ENCODE measurements around the gene BCL2L15. TPM values are rescaled to one million over a fixed set of nuclear protein-coding genes. Genes with fewer than 3 reads are reported as not detected.

Gene BCL2L15
- total RNA-seq, 1 donor from 2014 or later, result 0.14 TPM

GRCh38 chr1:113928187-113928930, 41.0 kb upstream of the BCL2L15 start:
- H3K9ac ChIP-seq (ENCODE audit: low read length), result peak overlapping the region; percentile 99
- peak overlapping the region; percentile 90 for H3K27ac ChIP-seq (ENCODE audit: low read depth, low read length)
- H3K4me1 ChIP-seq (ENCODE audit: insufficient read depth, low read length), result peaks cover 30% of the 10 kb centered on the region
- Mint-ChIP-seq H3K4me1 (ENCODE audit: low read depth, unreplicated experiment) (peaks cover 25% of the 10 kb centered on the region), H3K27me3 (ENCODE audit: low read depth, unreplicated experiment) (peaks cover 10% of the 10 kb centered on the region), H3K36me3 (ENCODE audit: low read depth, unreplicated experiment) (no peaks in the 10 kb centered on the region), H3K27ac (ENCODE audit: unreplicated experiment) (peak overlapping the region; percentile 97), H3K9me3 (ENCODE audit: unreplicated experiment) (no peaks in the 10 kb centered on the region), H3K4me3 (ENCODE audit: unreplicated experiment) (peak overlapping the region; percentile 93)
- TF ChIP-seq EZH2 (IDR thresholded peaks at IDR 0.05; ENCODE audit: insufficient read depth, low read length) (no peak), CTCF (IDR thresholded peaks at IDR 0.05; ENCODE audit: insufficient read depth, low read depth, low read length) (no peak)
- no peaks in the 10 kb centered on the region for H3K9me3 ChIP-seq (ENCODE audit: insufficient read depth, low read depth, low read length)
- DNase-seq (ENCODE audit: low read depth) (peak; percentile 44), FAIRE-seq (no peak)
- peak overlapping the region; percentile 90 for H2AFZ ChIP-seq (ENCODE audit: low read depth, low read length)
- no peaks in the 10 kb centered on the region for H3K36me3 ChIP-seq (ENCODE audit: insufficient read depth, low read length)
- H3K4me2 ChIP-seq (ENCODE audit: low read length), result peak overlapping the region; percentile 90
- H4K20me1 ChIP-seq (ENCODE audit: insufficient read depth, low read length), result peaks cover 33% of the 10 kb centered on the region
- H3K27me3 ChIP-seq (ENCODE audit: insufficient read depth, low read length), result no peaks in the 10 kb centered on the region
- peaks cover 40% of the 10 kb centered on the region for H3K79me2 ChIP-seq (ENCODE audit: insufficient read depth, low read length)
- peak overlapping the region; percentile 89 for H3K4me3 ChIP-seq (ENCODE audit: insufficient read depth, low read depth, low read length)

GRCh38 chr1:113924473-113924872, 37.1 kb upstream of the BCL2L15 start:
- H3K27ac Mint-ChIP-seq (ENCODE audit: unreplicated experiment), result no peak overlapping the region
- FAIRE-seq (no peak), DNase-seq (ENCODE audit: low read depth) (no peak)
- no peak overlapping the region for H2AFZ ChIP-seq (ENCODE audit: low read depth, low read length)
- no peaks in the 10 kb centered on the region for H3K9me3 Mint-ChIP-seq (ENCODE audit: unreplicated experiment)
- no peaks in the 10 kb centered on the region for H3K9me3 ChIP-seq (ENCODE audit: insufficient read depth, low read depth, low read length)
- H3K4me3 ChIP-seq (ENCODE audit: insufficient read depth, low read depth, low read length), result no peak overlapping the region
- peaks cover 4% of the 10 kb centered on the region for H3K79me2 ChIP-seq (ENCODE audit: insufficient read depth, low read length)
- H3K4me2 ChIP-seq (ENCODE audit: low read length), result no peak overlapping the region
- no peaks in the 10 kb centered on the region for H3K36me3 ChIP-seq (ENCODE audit: insufficient read depth, low read length)
- H3K36me3 Mint-ChIP-seq (ENCODE audit: low read depth, unreplicated experiment), result no peaks in the 10 kb centered on the region
- no peak overlapping the region for H3K4me3 Mint-ChIP-seq (ENCODE audit: unreplicated experiment)
- peaks cover 3% of the 10 kb centered on the region for H3K27me3 ChIP-seq (ENCODE audit: insufficient read depth, low read length)
- peaks cover 19% of the 10 kb centered on the region for H3K27me3 Mint-ChIP-seq (ENCODE audit: low read depth, unreplicated experiment)
- H3K27ac ChIP-seq (ENCODE audit: low read depth, low read length), result no peak overlapping the region
- H3K4me1 ChIP-seq (ENCODE audit: insufficient read depth, low read length), result peaks cover 13% of the 10 kb centered on the region
- H3K4me1 Mint-ChIP-seq (ENCODE audit: low read depth, unreplicated experiment), result peaks cover 10% of the 10 kb centered on the region
- no peak for TF ChIP-seq CTCF (IDR thresholded peaks at IDR 0.05; ENCODE audit: insufficient read depth, low read depth, low read length)
- no peak for TF ChIP-seq EZH2 (IDR thresholded peaks at IDR 0.05; ENCODE audit: insufficient read depth, low read length)
- H4K20me1 ChIP-seq (ENCODE audit: insufficient read depth, low read length), result no peaks in the 10 kb centered on the region
- no peak overlapping the region for H3K9ac ChIP-seq (ENCODE audit: low read length)

- H3K4me3 Mint-ChIP-seq (ENCODE audit: unreplicated experiment), result no peak overlapping the region
- H3K36me3 Mint-ChIP-seq (ENCODE audit: low read depth, unreplicated experiment), result no peaks in the 10 kb centered on the region
- Histone ChIP-seq H3K9me3 (ENCODE audit: insufficient read depth, low read depth, low read length) (no peaks in the 10 kb centered on the region), H3K27ac (ENCODE audit: low read depth, low read length) (no peak overlapping the region), H3K9ac (ENCODE audit: low read length) (no peak overlapping the region), H3K4me3 (ENCODE audit: insufficient read depth, low read depth, low read length) (no peak overlapping the region), H2AFZ (ENCODE audit: low read depth, low read length) (no peak overlapping the region), H4K20me1 (ENCODE audit: insufficient read depth, low read length) (no peaks in the 10 kb centered on the region), H3K79me2 (ENCODE audit: insufficient read depth, low read length) (no peaks in the 10 kb centered on the region), H3K4me1 (ENCODE audit: insufficient read depth, low read length) (peaks cover 4% of the 10 kb centered on the region), H3K27me3 (ENCODE audit: insufficient read depth, low read length) (peaks cover 3% of the 10 kb centered on the region), H3K4me2 (ENCODE audit: low read length) (no peak overlapping the region), H3K36me3 (ENCODE audit: insufficient read depth, low read length) (no peaks in the 10 kb centered on the region)
- H3K4me1 Mint-ChIP-seq (ENCODE audit: low read depth, unreplicated experiment), result peaks cover 2% of the 10 kb centered on the region
- no peak overlapping the region for H3K27ac Mint-ChIP-seq (ENCODE audit: unreplicated experiment)
- TF ChIP-seq CTCF (IDR thresholded peaks at IDR 0.05; ENCODE audit: insufficient read depth, low read depth, low read length), result no peak
- TF ChIP-seq EZH2 (IDR thresholded peaks at IDR 0.05; ENCODE audit: insufficient read depth, low read length), result no peak
- FAIRE-seq (no peak), DNase-seq (ENCODE audit: low read depth) (no peak)
- no peaks in the 10 kb centered on the region for H3K9me3 Mint-ChIP-seq (ENCODE audit: unreplicated experiment)
- H3K27me3 Mint-ChIP-seq (ENCODE audit: low read depth, unreplicated experiment), result peaks cover 26% of the 10 kb centered on the region
Observed at GRCh38 chr1:113922957-113923356, 35.6 kb upstream of the BCL2L15 start.
